ENCODE measurements around the gene SLC9A9.

Gene SLC9A9

GRCh38 chr3:143676747-143677146 is 171.5 kb downstream of the SLC9A9 start:
- no peak for DNase-seq

DNA sequence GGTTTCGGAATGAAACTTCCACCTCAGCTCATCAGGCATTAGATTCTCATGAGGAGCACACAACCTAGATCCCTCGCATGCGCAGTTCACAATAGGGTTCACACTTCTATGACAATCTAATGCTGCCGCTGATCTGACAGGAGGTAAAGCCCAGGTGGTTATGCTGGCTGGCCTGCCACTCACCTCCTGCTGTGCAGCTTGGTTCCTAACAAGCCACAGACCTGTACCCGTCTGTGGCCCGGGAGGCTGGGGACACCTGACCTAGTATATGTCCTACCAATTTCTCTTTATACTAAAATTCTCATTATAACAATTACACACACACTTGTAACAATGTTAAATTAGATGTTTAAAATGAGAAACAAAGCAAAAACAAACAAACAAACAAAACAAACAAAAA is 172.2 kb downstream of the SLC9A9 start:
- no peak for DNase-seq

DNA sequence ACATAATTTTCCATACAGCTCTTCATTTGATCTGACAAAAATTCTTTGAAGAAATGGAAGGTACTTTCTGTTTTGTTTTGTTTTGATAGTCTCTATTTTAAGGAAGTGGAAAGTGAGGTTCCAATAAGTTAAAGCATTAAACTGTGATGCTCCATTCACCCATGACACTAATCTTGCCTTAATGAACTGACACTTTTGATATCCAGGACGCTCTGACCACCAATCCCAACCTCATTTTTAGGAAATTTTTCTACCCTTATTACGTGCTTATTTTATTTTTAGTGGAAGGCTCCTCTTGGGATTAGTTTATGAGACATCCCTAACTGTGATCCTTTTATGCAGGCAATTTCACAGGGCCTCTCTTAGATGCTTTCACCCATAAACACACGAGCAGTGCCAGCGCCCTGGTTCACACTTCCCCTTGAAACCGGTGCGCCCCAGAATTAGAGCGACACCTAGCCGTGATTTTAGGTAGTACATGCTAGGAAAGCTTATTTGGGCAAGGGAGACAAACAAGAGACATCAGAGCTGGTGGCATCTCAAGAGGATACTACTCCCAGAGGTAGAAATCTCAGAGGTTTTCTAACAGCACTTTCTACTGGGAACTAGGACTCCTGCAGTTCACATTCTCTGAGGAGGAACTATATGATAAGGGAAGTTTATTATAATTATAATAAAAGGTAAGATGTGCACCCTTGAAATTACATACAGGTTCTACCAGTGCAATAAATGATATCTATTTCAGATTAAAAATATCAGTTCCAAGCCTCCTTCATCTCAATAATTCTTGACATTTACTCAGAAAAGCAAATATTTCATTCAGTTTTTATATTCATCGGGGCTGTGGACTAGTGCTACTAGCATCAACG is 173.9 kb downstream of the SLC9A9 start:
- peak; percentile 73 for DNase-seq

DNA sequence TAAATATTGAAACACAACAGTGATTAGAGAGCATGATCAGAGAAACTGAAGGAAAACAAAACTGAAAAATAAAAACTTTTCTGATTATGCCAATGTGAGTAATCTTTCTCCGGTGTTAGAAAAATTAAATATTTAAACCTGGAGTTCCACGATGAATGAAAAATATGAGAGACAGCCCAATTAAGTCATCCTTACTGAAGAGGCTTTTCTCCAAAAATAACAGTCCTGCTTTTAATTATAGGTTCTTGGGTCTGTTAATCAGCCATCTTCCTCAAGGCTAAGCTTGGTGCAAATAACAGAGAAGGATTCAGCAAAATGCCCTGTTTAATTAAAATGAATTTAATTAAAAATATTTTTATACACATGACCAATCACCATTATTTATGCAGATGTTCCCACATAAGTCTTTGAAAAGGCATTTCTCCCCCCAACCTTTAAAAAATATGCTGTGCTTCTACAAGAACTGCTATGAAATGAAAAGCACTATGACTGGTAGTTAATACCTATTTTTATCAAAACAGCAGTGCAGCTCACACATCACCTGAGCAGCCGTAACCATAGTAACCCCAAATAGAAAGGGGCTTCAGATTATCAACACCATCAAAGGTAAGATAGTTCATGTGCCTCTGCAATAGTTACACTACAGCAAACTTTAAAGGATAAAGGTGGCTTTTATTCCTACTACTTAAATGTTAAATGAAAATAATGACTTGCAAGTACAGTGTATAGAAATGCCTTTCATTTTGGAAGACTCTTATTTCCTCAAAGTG is 175.7 kb downstream of the SLC9A9 start:
- DNase-seq = no peak

GRCh38 chr3:143671626-143672025 is 176.6 kb downstream of the SLC9A9 start:
- no peak for DNase-seq

DNA sequence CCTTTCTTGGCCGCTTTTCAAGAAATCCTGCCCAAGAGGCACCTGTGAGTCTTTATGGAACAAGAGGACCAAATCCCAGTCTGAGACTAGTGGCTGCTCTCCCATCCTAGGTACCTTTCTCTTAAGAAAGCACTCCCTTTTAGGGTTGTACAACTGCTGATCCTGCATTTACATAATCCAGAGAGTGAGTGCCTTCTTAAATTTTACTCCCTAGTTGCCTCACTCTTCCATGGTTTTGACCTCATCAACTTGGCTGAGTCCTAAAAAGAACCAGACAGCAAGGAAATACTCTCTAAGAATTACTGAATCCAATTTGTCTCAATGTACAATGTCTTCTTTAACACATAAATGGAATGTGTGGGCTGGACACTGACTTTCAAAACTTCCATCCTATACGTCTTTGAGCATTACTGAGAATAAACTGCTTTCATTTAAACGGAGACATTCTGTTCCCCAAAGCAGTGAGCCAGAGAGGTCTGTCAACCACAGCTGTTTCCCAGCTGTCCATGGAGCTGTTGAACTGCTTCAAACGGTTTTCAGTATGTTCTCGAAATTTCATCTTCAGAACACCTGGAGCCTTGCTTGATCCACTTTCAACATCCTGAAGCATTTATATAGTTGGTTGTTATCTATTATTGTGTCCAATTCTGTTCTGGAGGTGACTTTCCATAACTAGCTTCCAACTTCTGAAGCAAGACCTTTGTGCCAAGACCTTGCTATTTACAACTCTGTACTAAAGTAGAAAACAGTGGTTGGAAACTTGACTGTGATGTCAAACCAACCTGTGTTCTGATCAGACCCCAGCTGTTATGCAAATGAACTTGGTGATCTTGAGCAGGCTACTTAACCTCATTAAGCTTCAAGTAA is 179.1 kb downstream of the SLC9A9 start:
- no peak for DNase-seq

GRCh38 chr3:143668385-143668784 is 179.9 kb downstream of the SLC9A9 start:
- no peak for DNase-seq

GRCh38 chr3:143661677-143662076 is 186.6 kb downstream of the SLC9A9 start:
- no peak for DNase-seq

DNA sequence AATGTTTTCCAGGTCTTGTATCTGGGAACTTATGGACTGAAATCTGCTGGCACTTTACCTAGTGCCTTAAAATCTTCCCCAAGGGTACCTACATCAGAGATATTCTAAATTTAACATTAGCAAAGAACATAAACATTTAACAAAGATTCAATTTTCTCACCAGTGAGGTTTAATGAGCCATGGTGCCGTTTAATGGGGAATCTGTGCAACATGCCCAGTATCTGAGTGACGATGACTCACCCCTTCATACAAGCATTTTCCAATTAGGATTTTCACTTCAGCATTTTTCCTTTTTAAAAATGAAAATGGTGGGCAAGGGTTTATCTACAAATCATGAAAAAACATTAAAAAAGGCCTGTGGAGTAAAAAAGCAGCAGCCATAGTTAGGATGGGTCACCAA is 189.4 kb downstream of the SLC9A9 start:
- peak; percentile 81 for DNase-seq

DNA sequence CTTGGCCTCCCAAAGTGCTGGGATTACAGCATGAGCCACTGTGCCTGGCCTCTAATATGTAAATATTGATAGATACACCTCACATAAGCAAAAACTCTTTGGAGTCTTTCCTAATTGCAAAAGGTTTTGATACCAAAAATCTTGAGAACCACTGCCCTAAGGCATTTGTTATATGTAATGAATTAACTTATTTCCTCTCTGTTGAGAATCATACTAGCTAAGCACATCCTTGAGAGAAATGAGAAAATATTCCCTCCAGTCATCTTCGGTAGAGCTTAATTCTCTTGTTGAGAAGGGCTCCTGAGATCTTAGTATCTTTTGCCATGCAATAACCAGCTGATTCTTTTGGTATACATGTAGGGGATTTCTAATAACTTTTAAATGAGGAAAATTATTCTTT is 190.2 kb downstream of the SLC9A9 start:
- no peak for DNase-seq

DNA sequence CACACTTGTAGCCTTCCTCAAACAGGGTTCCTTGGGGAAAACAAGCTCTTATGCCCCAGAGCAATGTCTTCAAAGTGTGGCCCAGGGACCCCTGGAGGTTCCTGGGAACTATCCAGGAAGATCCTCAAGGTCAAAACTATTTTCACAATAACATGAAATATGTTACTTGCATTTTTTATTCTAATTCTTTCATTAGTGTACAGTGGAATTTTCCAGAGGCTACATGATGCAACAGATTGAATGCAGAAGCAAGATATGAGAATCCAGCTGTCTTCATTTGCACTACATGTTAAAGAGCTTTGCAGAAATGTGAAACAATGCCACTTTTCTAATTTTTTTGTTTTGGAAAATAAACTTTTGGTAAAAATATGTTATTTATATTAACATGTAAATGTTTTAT is 190.9 kb downstream of the SLC9A9 start:
- no peak for DNase-seq

DNA sequence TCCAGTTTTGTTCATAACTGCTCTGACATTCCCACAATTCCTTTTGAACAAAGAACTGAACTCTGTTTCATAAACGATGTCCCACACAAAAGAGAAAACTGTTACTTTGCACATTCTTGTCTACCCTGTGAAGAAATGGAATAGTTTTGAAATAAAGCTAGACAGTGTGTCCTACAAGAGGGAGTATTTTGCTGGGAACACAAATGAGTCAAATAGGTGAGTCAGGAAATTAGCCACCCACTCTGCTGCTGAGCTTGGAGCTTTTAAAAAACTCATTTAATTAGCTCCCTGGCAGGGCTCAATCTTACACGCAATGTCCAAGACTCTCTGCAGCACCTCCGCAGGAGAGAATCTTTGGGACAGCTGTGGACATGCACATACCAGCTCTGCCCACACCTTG is 193.4 kb downstream of the SLC9A9 start:
- DNase-seq = no peak

DNA sequence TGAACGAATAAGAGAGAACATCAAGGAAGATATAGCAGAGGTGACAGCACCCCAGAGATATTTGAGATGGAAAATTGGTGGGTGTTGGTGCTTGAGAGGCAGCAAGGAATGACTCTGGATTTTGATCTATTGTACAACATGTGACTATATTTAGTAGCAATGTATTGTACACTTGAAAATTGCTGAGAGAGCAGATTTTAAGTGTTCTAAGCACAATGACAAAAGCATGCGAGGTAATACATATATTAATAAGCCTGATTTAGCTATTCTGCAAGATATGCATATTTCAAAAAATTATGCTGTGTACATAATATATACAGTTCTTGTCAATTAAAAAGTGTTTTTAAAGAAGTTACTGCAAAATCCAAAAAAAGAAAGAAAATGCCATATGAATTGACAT is 194.3 kb downstream of the SLC9A9 start:
- DNase-seq = no peak

- no peak for DNase-seq
Measured at GRCh38 chr3:143653493-143653892, 194.8 kb downstream of the SLC9A9 start.

DNA sequence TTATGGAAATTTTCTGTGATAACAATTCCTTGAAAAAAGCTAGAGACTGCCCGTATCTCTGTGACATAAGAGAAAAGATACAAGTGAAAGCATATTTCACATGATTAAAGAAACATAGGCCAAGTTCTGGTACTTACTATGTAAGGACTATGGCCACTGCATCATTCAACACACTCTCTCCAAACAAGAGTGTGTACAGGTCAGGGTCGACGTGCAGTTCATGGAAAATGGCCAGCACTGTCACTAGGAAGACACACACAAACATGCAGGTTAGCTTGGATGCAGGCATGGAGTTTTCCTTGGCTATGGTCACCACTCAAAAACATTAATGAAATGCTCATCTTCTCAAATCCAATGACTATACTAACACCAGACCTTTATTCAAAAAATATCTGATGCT is 196.2 kb downstream of the SLC9A9 start:
- DNase-seq = no peak

DNA sequence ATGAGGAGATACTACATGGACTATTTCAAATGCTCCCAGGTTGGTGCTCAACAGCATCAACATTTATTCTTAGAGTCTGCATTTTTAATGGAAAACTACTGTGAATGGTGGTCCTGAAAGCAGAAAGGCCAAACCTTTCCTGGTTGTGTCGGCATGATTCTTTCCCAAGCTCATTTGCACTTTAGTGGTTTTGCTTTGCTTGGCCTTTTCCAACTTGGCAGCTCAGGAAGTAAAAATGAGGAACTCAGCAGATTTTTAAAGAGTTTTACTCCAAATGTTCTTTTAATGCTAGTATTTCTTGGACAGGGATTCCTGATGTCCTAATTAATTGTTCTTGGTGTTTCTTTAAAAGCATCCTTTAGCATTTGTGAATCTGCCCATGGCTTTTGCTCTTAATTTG is 197.4 kb downstream of the SLC9A9 start:
- no peak for DNase-seq

DNA sequence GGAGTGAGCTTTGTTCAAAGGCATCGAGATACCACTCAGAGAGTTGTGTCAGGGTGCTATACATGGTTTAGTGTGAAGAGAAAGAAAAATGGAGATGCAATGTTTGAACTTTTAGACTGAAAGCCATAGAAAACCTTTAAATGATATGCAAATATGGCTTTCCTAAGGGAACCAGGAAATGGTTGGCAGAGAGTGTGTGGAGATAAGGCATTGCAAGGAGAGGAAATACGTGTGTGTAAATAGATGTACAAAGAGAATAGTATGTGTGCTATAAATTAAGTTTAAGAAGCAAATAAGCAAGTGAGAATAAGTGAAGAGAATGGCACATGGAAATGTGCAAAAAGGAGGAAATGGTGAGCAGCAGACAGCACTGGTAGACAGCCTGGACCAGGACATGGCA is 198.1 kb downstream of the SLC9A9 start:
- DNase-seq = no peak

DNA sequence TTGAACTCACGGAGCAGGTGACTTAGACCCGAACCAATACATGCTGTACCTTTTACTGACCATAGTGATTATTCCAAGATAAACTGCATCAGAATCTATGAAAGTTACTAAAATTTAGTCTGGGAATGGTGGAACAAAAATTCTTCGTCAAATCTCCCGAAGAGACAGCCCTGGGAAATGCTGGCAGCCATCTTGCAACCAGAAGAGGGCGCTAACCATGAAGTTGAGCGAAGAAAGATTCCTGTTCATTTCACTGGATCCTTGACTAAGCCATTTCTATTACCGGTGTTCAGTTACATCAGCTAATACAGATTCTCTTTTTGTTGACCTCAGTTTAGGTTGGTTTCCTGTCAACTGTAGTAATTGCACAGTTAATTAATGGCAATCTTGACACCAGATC is 199.6 kb downstream of the SLC9A9 start:
- DNase-seq = no peak

GRCh38 chr3:143648218-143648617 is 200.1 kb downstream of the SLC9A9 start:
- DNase-seq = no peak

DNA sequence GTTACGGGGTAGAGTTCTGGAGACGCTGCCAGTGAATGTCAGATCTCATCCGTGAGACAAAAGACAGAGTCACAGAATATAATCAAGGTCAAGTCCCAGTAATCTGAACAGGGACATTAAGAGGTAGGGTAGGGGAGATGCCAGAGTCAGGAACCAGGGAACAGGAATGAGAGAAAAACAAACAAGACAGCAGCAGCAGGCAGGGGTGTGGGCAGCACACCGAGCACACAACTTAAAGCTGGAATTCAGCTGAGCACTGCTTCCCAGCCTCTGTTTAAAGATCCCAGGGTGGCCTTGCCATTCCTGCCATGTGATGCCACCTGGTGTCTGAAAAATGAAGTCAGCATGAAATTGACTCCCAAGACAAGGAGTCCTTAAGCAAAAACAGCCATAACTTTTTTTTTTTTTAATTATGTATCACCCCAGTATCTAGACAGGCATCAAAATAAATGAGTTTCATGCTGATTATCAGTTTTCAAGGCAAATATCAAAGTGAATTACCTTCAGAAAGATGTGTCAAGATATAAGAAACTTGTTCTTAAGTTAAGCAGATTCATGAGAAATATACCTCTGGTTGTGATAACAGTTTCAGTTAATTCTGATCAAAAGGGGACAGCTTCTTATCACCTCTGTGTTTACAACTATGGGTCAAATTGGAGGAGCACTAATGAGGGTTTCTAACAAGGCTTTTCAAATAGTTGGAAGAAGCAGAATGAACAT is 203.7 kb downstream of the SLC9A9 start:
- peak; percentile 65 for DNase-seq

DNA sequence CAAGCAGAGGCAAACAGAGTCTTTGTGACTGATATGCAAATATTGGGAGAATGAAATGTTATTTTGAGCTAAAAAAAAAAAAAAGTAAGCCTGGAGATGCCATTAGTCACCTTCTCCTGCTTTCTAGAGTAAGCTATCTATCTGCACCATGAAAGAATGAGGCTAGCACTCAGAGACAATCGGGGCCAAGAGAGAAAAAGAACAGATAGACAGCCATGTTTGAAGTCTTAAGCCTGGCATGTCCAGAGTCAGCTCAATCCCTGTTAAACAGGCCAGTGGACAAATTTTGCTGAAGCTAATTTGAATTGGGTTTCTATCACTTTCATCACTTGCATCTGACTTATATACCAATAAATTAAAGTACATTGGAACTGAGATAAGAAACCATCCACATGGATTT is 204.4 kb downstream of the SLC9A9 start:
- no peak for DNase-seq

- DNase-seq = no peak
Measured at GRCh38 chr3:143640774-143641173, 207.5 kb downstream of the SLC9A9 start.

DNA sequence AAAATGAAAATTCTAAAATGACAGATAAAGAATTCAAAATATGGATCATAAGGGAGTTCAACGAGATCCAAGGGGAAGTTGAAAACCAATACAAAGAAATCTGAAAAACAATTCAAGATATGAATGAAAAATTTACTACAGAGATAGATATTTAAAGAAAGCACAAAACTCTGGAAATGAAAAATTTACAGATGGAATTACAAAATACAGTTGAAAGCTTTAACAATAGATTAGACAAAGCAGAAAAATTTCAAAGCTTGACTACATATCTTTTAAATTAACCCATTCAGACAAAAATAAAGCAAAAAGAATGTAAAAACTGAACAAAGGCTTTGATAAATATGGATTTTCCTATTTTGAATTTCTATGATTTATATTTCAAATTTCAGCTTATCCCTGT is 211.1 kb downstream of the SLC9A9 start:
- DNase-seq = no peak
